ENCODE measurements around the gene KLHL11. TPM values are rescaled to one million over a fixed set of nuclear protein-coding genes. Genes with fewer than 3 reads are reported as not detected.
A peak's percentile ranks its signal among the peaks of the same experiment; 100 is the strongest.

KLHL11 gene
- total and polyA plus RNA-seq, 2 of the 8 experiments (the other 6 are each of a cell fraction or from before 2014, with no cell fraction given), result 4.2 to 13.7 TPM

- CTCF ChIA-PET (ENCODE audit: partially characterized antibody), result interaction anchor here (1.0 to 2.9 kb wide), 6 partner anchors 9 to 46 kb away, joined by 3 to 15 read pairs (median 4); partner anchors contain the start of gene JUP
- peak overlapping the region; percentile 94 to 95 for H3K4me2 ChIP-seq (ENCODE audit: insufficient read depth in 1 of 2, low read depth in 2 of 2, low read length in 2 of 2)
- TF ChIP-seq HDAC6 (IDR thresholded peaks at IDR 0.05; ENCODE audit: low read depth, low read length) (no peak), SIX5 (IDR thresholded peaks at IDR 0.05; ENCODE audit: low read depth, low read length) (no peak), ASH2L (IDR thresholded peaks at IDR 0.05; ENCODE audit: low read length) (no peak)
Observed at GRCh38 chr17:41814195-41814594, 51.0 kb downstream of the KLHL11 start.

More at GRCh38 chr17:41814195-41814594, 51.0 kb downstream of the KLHL11 start:
- no peak overlapping the region for H3K56ac ChIP-seq (replicated peaks; ENCODE audit: insufficient read length, low read depth, low read length)
- H4K8ac ChIP-seq (ENCODE audit: extremely low read depth, insufficient read depth, low read length), result no peak overlapping the region
- H3K4me3 ChIP-seq (ENCODE audit: extremely low read depth in 1 of 4, insufficient read depth in 2 of 4, low read depth in 3 of 4, low read length in 4 of 4), result peak overlapping the region; percentile 70 to 94 (median 81); a peak in 7 of 8 replicates
- peak overlapping the region; percentile 80; the same call in 1 of the 2 replicates for H2BK12ac ChIP-seq (ENCODE audit: low read depth, low read length)
- peaks cover 21% of the 10 kb centered on the region for H3K23me2 ChIP-seq (ENCODE audit: low read depth, low read length)
- no peak overlapping the region; a peak in 2 of 7 replicates for H3K9ac ChIP-seq (replicated peaks in 1 of 4; ENCODE audit: extremely low read depth in 1 of 4, low read depth in 3 of 4, low read length in 3 of 4)
- H3K27ac ChIP-seq (ENCODE audit: low read depth, low read length), result no peak overlapping the region
- peaks cover 0 to 31% (median 12%) of the 10 kb centered on the region in 4 experiments; a peak in 6 of 7 replicates for H3K4me1 ChIP-seq (replicated peaks in 1 of 4; ENCODE audit: control insufficient read depth in 3 of 4, insufficient read depth in 4 of 4, low read length in 3 of 4)
- H2BK15ac ChIP-seq (ENCODE audit: low read length), result no peak overlapping the region; the same call in 1 of the 2 replicates
- peaks cover 2 to 6% (median 3%) of the 10 kb centered on the region in 4 experiments; a peak in 2 of 8 replicates for H3K36me3 ChIP-seq (ENCODE audit: control insufficient read depth in 2 of 4, insufficient read depth in 4 of 4, low read length in 3 of 4)
- no peak overlapping the region for H3K23ac ChIP-seq (ENCODE audit: insufficient read length)
- no peak overlapping the region for H4K5ac ChIP-seq (ENCODE audit: insufficient read length, low read depth, low read length)
- H4K20me1 ChIP-seq (replicated peaks in 1 of 2; ENCODE audit: control insufficient read depth in 1 of 2, insufficient read depth in 2 of 2, low read length in 2 of 2), result peaks cover 0 to 16% of the 10 kb centered on the region in 2 experiments
- no peak overlapping the region for H2AFZ ChIP-seq (ENCODE audit: low read length)
- H3K79me1 ChIP-seq (ENCODE audit: low read depth, low read length), result peaks cover 18% of the 10 kb centered on the region
- peak overlapping the region; percentile 47 for H3K4ac ChIP-seq (replicated peaks; ENCODE audit: insufficient read length, low read depth, low read length)
- H4K91ac ChIP-seq (replicated peaks; ENCODE audit: insufficient read length, low read length), result peak overlapping the region; percentile 83
- no peak overlapping the region for H2BK5ac ChIP-seq (ENCODE audit: low read depth, low read length)
- POLR2A ChIA-PET (ENCODE audit: partially characterized antibody), result interaction anchor here (0.9 to 2.9 kb wide), 7 partner anchors 8 to 125 kb away, joined by 4 to 12 read pairs (median 6); partner anchors contain the start of gene EIF1
- FAIRE-seq (no peak), DNase-seq (ENCODE audit: low read depth in 1 of 2, low spot score in 2 of 2) (no peak)
- H3K9me3 ChIP-seq (ENCODE audit: insufficient read depth in 2 of 2, low read depth in 1 of 2, low read length in 1 of 2), result peaks cover 0 to 4% of the 10 kb centered on the region in 2 experiments; a peak in 1 of 4 replicates
- H3K79me2 ChIP-seq (ENCODE audit: control insufficient read depth in 1 of 2, insufficient read depth in 2 of 2, low read length in 2 of 2), result peaks cover 0 to 35% of the 10 kb centered on the region in 2 experiments; a peak in 2 of 4 replicates
- H3K27me3 ChIP-seq (replicated peaks in 1 of 4; ENCODE audit: control insufficient read depth in 3 of 4, extremely low read depth in 1 of 4, insufficient read depth in 3 of 4, low read length in 3 of 4), result peaks cover 0 to 6% (median 3%) of the 10 kb centered on the region in 4 experiments; a peak in 4 of 7 replicates
- H3K14ac ChIP-seq (ENCODE audit: insufficient read length), result no peak overlapping the region
- H2AK5ac ChIP-seq (ENCODE audit: low read depth, low read length), result no peak overlapping the region
- WGBS, 2 experiments (ENCODE audit: extremely low coverage in 1 of 2, insufficient coverage in 1 of 2, insufficient read length in 1 of 2, insufficient replicate concordance in 2 of 2, low coverage in 1 of 2, low lambda C conversion rate in 2 of 2, missing lambda C conversion rate in 1 of 2), result 90% methylated on average over 1 of the region's 1 CpG; no CpG with 5 or more reads in 1 of the 2 experiments
- H2BK20ac ChIP-seq (ENCODE audit: low read length), result no peak overlapping the region
- H3K18ac ChIP-seq (ENCODE audit: extremely low read depth, low read length), result no peak overlapping the region
- no peak overlapping the region for H2BK120ac ChIP-seq (replicated peaks; ENCODE audit: low read depth, low read length)

Measured in H1 (cell line).